HG03159 (cell line): ENCODE measurements around the gene ZNF25.
"Not testable (repeated sequence)": the region's sequence is repeated elsewhere in the genome, so short reads cannot be mapped to it uniquely, and the experiment has no call there.

Source experiments
- ATAC-seq: cut with Tn5 transposase; IDR thresholded peaks from one replicate; pipeline ENCODE4 v1.9.1; 2021; ENCODE audit warnings: mild to moderate bottlenecking, moderate library complexity; ENCODE audit not compliant: unreplicated experiment

Gene ZNF25

GRCh38 chr10:37948210-37948609 is 28.2 kb downstream of the ZNF25 start:
- ATAC-seq = no peak

DNA sequence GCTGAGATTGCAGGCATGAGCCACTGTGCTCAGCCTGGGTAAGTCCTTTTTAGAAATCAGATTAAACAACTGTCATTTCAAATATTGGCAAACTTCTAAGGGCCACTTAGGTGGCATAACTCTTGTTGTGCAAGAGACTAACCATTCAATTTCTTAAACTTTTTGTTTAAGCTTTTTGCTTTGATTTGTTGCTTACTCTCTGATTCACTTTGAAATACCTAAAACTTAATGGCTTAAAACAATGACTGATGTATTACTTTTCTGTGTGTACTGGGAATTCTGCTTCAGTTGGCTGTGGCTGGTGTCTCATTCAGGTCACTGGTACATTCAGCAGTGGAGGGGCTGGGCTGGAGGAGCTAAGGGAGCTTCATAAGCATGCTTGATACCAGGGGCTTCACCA is 28.9 kb downstream of the ZNF25 start:
- no peak for ATAC-seq

- no peak for ATAC-seq
Observed at GRCh38 chr10:37937864-37938263, 38.6 kb downstream of the ZNF25 start.

DNA sequence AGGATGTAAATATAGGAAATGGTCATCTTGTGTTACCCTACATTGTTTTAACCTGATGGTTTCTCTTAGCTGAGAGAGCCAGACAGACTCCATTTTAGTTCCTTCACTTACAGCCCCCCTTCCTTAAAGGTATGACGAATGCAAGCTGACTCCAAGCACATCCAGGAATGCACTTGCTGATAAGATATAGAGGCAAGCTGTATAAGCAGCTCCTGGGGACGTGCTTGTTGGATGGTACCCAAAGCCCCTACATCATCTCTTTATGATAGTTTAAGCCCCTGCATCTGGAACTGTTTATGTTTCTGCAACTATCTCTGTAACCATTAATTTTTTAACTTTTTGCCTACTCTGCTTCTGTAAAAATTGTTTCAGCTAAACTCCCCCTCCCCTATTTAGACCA is 41.7 kb downstream of the ZNF25 start:
- no peak for ATAC-seq

- ATAC-seq = no peak
Observed at GRCh38 chr10:37930423-37930822, 46.0 kb downstream of the ZNF25 start.

DNA sequence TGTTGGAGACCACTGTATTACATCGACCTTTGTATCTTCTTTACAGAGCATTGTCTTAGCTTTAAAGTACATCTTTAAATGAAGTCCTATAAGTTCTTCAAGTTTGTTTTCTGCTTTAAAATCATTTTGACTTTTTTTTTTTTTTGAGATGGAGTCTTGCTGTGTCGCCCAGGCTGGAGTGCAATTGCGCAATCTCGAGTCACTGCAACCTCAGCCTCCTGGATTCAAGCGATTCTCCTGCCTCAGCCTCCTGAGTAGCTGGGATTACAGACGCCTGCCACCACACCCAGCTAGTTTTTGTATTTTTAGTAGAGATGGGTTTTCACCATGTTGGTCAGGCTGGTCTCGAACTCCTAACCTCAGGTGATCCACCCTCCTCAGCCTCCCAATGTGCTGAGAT is 68.3 kb downstream of the ZNF25 start:
- ATAC-seq = not testable (repeated sequence)

DNA sequence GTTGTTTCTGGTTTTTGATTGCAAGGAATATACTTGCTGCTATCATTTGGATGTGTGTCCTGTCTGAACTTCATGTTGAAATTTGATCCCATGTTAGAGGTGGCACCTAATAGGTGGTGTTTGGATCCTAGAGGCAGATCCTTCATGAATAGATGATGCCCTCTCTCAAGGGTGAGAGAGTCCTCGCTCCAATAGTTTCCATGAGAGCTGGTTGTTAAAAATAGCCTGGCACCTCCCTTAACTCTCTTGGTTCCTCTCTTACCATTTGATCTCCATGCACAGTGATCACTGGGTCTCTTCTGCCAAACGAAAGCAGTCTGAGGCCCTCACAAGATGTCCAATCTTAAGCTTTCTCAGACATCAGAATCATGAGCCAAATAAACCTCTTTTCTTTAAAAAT is 70.1 kb downstream of the ZNF25 start:
- no peak for ATAC-seq
